GM11168 (cell line): ENCODE data around the gene BRAT1.
"Not testable (repeated sequence)": the region's sequence is repeated elsewhere in the genome, so short reads cannot be mapped to it uniquely, and the experiment has no call there.

ENCODE experiments used
- in situ Hi-C: fragments of 300-500 bp; cut with MboI; formaldehyde crosslinking; loops from one replicate; pipeline ENCODE4 v1.12.0; 2022; ENCODE audit warnings: low sequenced_read_pairs; ENCODE audit not compliant: unreplicated experiment

Gene BRAT1

DNA sequence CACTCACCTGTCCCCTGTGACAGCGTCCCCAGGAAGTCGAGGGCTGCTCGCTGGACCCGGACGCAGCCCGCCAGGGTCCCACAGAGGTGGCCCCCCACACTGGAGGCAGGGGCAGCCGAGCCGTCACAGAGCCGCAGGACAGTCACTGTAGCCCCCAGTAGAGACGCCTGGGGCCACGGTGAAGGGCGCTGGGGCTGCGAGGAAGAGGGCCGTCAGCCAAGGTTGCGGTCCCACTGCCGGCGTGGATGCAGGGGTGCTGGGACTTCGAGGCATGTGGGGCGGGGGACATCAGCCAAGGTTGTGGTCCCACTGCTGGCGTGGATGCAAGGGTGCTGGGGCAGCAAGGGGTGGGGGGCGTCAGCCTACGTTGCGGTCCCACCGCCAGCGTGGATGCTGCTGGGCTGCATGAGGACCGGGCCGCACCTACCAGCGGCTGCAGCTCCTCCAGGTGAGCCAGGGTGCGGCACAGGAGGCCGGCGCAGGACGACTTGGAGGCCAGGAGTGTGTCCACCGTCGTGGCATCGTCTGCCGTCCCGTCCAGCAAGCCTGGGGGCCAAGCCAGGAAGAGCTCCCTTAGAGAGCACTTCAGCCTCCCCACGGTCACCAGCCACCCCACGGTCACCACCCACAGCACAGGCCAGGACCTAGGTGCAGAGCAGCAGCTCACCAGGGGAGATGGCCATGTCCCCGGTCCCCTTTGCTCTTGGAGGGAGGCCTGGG is 13.9 kb downstream of the BRAT1 start:
- in situ Hi-C loops, result no loop called here

DNA sequence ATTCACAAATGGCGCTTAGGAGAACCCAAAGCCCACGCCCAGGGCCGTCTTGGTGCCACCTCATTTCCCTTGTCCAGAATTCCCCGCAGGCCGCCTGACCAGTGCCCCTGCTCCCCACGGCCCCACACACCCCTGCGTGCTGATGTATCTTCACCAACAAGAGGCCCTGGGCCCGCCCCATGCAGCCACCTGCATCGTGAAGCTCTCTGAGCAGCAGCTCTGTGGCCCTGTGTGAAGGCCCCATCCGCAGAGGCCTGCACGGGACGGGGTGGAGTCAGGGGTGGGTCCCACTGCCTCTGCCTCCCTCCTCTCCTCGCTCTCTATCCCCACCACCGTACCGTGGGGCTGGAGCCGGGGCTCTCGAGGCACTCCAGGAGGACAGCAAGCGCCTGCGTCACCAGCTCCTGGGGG is 14.7 kb downstream of the BRAT1 start:
- in situ Hi-C loops, result no loop called here

DNA sequence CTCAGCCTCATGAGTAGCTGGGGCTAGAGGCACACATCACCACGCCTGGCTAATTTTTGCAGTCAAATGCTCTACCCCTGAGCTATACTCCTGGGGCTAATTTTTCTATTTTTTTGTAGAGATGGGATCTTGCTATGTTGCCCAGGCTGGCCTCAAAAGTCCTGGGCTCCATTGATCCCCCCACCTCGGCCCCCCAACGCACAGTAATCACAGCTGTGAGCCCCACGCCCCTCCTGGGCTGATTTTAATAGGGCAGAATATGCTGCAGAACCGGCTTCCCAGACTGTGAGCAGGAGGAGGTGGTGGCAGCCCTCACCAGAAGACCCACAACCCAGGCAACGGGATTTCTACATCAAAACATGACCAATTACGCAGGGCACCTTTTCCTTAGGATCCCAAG is 15.2 kb downstream of the BRAT1 start:
- in situ Hi-C loops, result no loop called here

DNA sequence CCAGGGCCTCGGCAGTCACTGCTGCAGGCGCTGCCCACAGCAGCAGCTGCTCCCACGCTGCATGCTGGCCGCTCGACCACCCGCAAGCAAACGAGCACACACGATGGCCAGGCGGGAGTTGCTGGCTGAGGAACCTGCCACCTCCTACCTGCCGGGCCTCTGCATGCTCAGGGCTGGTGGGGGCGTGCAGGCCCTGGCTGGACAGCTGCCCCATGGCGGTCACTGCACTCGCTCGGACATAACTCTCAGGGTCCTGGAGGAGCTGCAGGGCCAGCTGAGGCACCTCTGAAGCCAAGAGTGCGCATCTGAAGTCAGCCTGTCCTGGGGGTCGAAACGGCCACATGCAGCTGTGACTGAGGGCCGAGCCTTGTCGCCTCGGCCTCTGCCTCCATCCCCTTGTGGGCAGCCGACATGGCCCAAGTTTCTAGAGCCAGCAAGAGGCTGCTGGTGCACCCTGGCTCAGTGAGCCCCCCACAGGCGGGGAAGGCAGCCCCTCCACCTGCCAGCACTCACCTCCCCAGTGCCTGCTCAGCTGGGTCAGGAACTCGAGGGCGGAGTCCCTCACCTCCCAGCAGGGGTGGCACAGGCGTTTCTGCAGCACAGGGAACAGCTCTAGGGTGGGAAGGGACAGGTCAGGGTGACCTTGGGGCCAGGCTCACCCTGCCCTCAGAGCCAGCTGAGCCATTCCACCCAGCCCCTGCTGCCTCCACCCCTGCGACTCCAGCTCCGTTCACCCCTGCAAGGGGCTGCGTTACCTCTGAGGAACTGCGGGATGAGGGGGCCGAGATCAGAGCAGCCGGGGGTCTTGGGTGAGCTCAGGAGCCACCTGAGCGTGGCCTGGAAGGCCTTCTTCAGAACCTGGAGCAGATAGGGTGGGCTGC is 16.1 kb downstream of the BRAT1 start:
- in situ Hi-C loops, result loop anchor here (5.0 kb wide), 1 partner anchor 138 kb away; no protein-coding TSS in a partner anchor

DNA sequence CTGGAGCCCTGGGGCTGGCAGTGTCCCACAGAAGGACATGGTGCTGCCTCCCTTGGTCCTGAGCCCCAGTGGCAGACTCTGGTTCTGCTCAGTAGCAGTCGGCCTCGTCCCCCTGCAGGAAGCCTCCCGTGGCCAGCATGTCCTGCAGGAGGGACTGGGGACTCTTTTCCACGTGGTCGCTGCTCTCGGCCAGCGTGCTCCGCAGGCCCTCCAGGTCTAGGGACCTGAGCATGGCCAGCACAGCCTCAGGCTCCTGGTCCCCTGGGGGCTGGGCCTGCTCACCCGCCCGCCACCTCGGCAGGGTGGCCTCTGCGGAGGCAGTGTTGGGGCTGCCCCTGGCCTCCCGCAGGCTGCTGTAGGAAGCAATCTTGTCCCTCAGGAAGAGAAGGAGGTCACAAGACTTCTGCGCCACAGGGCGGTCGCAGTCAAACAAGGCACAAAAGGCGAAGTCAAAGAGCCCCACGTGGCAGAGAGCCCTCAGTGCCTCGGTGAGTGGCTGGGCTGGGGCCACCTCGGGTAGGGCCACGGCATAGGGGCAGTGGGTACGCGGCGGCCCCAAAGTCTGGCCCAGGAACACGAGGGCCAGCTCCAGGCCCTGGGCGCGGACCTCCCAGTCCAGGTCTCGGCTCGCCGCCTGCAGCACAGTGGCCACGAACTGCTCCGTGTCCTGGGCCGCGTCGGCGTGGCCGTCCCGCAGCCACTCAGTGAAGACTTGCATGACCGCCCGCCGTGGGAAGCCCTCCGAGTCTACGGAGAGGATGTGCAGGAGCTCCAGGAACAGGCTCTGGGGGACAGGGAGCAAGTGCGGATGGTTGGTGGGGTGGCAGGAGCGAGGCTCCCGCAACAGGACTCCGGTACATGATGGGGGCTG is 17.1 kb downstream of the BRAT1 start:
- in situ Hi-C loops, result loop anchor here (5.0 kb wide), 1 partner anchor 139 kb away; no protein-coding TSS in a partner anchor

DNA sequence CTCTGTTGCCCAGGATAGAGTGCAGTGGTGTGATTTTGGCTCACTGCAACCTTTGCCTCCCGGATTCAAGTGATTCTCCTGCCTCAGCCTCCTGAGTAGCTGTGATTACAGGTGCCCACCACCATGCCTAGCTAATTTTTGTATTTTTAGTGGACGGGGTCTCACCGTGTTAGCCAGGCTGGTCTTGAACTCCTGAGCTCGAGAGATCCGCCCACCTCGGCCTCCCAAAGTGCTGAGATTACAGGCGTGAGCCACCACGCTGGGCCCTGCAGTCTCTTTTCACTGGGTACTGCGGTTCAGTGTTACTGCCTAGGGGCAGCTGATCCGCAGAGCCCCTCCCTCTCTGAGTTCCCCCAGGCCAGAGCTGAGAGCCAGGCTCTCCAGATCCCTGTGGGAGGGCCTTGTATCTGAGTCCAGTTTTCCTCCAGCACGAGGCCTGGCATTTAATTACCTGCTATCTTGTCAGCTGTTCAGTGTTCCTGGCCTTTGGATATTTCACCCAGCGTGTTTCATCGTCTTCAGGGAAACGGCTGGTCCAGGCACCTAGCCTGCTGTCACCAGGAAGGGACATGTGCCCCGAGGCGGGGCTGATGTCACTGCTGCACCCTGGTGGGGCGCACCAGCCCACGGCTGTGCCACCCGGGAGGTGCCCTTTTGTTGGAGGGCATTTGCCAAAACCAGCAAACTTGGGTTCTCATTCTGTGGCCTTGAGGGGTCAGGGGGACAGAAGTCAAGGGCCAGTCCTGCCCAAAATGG is 19.3 kb downstream of the BRAT1 start:
- in situ Hi-C loops, result loop anchor here (5.0 kb wide), 1 partner anchor 141 kb away; no protein-coding TSS in a partner anchor

DNA sequence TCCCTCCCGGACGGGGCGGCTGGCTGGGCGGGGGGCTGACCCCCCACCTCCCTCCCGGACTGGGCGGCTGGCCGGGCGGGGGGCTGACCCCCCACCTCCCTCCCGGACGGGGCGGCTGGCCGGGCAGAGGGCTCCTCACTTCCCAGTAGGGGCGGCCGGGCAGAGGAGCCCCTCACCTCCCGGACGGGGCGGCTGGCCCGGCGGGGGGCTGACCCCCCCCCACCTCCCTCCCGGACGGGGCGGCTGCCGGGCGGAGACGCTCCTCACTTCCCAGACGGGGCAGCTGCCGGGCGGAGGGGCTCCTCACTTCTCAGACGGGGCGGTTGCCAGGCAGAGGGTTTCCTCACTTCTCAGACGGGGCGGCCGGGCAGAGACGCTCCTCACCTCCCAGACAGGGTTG is 21.1 kb downstream of the BRAT1 start:
- in situ Hi-C loops, result not testable (repeated sequence)

DNA sequence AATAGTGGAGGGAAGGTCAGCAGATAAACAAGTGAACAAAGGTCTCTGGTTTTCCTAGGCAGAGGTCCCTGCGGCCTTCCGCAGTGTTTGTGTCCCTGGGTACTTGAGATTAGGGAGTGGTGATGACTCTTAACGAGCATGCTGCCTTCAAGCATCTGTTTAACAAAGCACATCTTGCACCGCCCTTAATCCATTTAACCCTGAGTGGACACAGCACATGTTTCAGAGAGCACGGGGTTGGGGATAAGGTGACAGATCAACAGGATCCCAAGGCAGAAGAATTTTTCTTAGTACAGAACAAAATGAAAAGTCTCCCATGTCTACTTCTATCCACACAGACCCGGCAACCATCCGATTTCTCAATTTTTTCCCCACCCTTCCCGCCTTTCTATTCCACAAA is 21.8 kb downstream of the BRAT1 start:
- in situ Hi-C loops, result not testable (repeated sequence)

DNA sequence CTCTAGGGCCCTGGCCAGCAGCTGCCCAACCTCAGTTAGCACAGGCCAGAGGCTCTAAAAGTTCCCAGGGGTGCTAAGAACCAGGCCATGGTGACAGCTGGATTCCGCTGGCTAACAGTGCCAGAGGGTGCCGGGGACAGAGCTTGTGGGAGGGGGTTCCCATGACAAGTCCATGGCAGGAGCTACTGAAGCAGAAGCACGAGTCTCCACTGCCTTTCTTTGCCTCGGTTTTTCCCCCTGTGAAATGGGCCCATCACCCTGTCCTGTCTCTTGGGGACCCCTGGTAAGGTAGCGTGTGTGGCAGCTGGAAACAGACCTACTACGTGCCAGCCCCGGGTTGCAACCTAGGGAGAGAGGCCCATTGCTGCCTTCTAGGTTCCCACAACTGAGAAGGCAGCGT is 22.5 kb downstream of the BRAT1 start:
- in situ Hi-C loops, result not testable (repeated sequence)

DNA sequence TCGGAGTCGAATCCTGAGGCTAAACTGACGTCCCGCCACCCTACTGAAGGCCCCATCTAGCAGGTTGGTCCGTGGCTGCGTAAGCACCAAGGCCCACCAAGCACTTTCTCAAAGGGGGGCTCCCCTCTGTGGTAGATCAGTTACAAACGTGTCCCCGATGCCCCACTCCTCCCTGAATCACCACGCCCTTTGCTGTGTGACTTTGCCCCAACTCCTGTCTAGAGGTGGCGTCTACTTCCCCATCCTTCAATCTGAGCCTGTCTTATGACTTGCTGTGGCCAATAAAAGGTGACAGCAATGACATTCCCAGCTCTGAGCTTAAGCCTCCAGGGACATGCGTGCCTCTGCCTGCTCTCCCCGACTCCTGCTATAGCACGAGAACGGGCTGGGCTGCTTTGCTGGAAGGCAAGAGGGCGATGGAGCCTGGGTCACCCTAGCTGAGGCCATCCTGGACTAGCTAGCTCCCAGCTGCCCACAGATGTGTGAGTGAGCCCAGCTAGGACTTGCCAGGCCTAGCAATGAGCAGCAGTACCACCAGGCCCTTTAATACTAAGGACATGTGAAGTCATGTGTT is 23.0 kb downstream of the BRAT1 start:
- in situ Hi-C loops, result not testable (repeated sequence)

DNA sequence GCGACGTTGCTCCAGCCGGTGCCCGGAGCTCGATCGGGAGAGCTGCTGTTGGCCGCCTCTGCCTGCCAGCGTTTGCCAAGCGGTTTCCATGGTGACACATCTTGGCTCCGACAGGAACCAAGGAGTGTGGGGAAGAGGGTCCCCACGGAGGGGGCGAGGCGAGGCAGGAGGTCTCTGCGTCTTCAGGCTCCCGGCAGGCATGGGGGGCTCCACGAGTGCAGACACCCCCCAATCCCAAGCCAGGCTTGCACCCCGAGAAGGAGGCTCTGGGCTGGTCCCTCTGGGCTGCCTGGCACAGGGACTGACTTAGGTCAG is 23.6 kb downstream of the BRAT1 start:
- in situ Hi-C loops, result not testable (repeated sequence)

DNA sequence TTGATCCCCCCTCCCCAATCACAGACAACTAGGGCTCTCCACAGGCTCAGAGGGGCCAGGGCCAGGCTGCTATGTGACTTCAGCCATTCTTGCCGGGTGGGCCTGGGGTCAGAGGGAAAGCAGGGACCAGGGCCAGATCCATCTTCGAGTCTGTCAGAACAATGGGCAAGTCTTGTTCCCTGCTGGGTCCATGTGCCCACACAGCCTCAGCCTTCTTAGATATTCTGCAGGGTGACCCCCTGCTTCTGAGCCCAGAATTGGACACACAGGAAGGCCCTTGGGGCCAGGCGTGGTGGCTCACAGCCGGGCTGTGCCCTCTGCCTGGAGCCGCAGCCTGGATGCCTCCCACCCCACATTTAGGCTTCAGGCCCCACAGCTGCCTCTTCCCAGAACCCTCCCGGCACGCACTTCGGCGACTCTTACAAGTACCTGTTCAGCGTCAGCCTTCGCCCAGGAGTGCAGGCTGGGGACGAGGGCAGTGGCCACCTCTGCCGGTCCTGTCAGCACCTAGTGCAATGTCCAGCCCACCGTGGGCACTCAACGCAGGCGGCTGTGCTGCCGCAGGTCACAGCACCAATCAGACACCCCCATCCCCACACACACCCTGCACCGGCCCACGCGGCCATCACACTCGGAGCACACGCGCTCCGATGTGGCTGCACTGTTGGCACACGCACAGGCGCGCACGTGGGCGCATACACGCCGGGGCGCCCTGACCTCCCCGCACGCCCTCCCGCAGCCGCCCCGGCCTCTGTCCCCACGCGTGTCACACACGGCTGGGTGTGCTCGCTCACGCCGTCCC is 24.1 kb downstream of the BRAT1 start:
- in situ Hi-C loops, result not testable (repeated sequence)

DNA sequence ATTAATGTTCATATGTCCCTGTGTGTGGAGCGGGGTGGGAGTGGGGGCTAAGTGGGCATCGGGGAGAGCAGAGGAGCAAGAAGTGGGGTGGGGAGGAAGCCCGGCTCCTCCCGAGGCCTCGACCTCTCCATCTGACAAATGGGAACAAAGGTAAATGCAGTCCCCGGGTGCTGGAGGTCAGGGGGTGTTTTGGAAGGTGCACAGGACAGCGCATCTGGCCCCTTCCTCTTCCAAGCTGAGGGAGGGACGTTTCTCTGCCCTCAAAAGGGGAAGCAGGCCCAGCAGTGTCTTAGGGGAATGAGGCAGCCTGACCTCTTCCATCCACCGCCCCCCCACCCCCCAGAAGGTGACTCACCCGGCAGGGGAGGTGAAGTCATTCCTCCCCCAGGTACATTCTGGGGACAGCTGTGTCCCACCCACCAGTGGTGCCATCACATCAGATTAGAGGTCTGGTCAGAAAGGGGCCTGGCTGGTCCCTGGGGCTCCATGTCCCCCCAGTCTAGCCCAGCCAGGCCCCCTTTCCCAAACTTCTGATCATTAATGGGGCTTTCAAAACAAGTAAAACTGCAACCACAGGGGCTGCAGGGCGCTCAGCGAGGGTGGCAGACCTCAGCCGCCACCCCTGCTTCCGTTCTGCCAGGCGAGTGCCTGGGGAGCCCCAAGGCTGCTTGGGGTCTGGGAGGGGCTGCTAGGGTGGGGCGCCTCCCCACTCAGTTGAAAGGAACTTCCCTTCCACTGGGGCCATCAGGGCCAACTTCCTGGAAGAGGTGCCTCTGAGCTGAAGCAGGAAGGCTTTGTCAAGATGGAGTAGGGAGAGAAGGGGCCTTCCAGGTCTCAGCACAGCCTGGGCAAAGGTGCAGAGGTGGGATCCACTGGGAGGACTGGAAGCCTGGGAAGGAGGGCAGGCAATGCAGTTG is 25.0 kb downstream of the BRAT1 start:
- in situ Hi-C loops, result no loop called here

DNA sequence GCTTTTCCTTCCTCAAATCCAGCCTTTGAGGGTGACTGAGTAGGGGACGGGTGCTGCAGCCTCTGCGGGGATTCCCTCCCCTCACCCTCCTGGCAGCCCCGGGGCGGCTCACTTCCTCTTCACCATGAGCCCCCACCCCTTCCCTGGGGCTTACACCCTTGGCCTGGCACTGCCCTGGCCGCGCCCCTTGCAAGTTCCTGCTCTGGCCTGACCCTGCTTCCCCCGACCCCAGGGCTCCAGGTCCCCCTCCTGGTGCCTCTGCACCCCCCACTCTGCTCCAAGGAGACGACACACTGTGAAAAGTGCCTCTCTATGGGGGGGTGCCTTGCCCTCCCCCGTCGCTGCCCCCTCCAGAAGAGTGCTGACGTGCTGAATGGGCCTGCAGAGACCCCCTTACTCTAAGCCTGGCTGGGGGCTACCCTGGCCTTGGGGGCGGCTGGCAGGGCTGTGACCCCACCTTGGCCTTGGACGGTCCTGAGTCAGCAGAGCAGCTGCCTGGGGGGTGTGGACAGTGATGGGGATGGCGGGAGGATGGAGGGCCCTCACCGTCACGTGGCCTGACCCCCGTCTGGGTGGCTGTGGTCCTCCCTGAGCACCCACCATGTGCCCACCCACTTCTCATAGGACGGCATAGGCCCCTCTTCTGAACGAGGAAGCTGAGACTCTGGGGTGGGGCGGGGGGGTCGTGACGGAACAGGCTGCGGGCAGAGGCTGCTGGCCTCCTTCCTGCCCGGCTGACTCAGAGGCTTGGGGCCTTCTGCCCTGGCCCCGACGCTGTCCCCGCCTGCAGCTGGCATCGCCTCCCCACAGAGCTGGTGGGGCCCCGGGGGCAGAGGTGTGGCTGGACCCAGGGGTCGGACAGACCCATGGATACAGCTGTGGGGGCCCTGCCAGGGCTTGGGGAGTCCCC is 25.9 kb downstream of the BRAT1 start:
- in situ Hi-C loops, result no loop called here

DNA sequence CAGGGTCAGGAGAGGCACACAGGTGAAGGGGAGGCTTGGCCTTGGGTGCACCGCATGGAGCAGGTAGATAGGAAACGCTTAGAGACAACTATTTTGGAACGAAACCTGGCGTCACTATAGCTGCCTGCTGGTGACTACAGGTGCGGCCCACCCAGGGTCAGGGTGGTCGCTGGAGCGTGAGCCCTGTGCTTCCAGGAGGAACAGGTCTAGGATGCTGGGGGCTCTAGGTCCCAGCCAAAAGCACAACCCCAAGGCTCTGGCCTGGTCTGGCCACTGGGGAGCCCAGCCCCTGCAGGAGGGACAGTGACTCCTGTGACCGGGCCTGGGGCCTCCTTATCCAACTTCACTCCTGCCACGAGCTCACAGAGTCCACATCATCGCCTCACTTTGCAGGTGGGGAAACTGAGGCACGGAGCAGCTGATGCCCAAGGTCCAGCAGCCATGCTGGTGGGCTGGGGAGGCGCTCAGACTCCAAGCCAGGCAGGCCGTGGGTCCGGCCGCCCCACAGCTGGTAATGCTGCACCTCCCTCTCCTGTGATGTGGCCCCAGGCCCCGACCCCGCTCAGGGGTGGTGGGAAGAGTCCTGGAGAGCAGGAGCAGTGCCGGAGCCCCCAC is 26.7 kb downstream of the BRAT1 start:
- in situ Hi-C loops, result no loop called here
